Measurements from ENCODE around the gene LITAF. TPM values are rescaled to one million over a fixed set of nuclear protein-coding genes. Genes with fewer than 3 reads are reported as not detected.

The LITAF gene
- polyA plus RNA-seq, 1 of the 3 experiments (the other 2 are of a cell fraction), result 45.7 TPM

GRCh38 chr16:11588321-11589197 is 1.8 kb upstream of the LITAF start (continued):
- TF ChIP-seq, protein P1, sequence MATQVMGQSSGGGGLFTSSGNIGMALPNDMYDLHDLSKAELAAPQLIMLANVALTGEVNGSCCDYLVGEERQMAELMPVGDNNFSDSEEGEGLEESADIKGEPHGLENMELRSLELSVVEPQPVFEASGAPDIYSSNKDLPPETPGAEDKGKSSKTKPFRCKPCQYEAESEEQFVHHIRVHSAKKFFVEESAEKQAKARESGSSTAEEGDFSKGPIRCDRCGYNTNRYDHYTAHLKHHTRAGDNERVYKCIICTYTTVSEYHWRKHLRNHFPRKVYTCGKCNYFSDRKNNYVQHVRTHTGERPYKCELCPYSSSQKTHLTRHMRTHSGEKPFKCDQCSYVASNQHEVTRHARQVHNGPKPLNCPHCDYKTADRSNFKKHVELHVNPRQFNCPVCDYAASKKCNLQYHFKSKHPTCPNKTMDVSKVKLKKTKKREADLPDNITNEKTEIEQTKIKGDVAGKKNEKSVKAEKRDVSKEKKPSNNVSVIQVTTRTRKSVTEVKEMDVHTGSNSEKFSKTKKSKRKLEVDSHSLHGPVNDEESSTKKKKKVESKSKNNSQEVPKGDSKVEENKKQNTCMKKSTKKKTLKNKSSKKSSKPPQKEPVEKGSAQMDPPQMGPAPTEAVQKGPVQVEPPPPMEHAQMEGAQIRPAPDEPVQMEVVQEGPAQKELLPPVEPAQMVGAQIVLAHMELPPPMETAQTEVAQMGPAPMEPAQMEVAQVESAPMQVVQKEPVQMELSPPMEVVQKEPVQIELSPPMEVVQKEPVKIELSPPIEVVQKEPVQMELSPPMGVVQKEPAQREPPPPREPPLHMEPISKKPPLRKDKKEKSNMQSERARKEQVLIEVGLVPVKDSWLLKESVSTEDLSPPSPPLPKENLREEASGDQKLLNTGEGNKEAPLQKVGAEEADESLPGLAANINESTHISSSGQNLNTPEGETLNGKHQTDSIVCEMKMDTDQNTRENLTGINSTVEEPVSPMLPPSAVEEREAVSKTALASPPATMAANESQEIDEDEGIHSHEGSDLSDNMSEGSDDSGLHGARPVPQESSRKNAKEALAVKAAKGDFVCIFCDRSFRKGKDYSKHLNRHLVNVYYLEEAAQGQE (IDR thresholded peaks at IDR 0.05; ENCODE audit: low read depth, low read length), result no peak
- TF ChIP-seq SMC3 (IDR thresholded peaks at IDR 0.05; ENCODE audit: low read depth, low read length) (no peak), TAF1 (IDR thresholded peaks at IDR 0.05; ENCODE audit: borderline replicate concordance, low read depth, low read length) (no peak), FOXM1 (IDR thresholded peaks at IDR 0.05; ENCODE audit: low read depth) (no peak), GATA2 (CRISPR knock-in tag; IDR thresholded peaks at IDR 0.05) (no peak)
- TF ChIP-seq, protein P2, sequence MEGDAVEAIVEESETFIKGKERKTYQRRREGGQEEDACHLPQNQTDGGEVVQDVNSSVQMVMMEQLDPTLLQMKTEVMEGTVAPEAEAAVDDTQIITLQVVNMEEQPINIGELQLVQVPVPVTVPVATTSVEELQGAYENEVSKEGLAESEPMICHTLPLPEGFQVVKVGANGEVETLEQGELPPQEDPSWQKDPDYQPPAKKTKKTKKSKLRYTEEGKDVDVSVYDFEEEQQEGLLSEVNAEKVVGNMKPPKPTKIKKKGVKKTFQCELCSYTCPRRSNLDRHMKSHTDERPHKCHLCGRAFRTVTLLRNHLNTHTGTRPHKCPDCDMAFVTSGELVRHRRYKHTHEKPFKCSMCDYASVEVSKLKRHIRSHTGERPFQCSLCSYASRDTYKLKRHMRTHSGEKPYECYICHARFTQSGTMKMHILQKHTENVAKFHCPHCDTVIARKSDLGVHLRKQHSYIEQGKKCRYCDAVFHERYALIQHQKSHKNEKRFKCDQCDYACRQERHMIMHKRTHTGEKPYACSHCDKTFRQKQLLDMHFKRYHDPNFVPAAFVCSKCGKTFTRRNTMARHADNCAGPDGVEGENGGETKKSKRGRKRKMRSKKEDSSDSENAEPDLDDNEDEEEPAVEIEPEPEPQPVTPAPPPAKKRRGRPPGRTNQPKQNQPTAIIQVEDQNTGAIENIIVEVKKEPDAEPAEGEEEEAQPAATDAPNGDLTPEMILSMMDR (IDR thresholded peaks at IDR 0.05), result no peak

DNA sequence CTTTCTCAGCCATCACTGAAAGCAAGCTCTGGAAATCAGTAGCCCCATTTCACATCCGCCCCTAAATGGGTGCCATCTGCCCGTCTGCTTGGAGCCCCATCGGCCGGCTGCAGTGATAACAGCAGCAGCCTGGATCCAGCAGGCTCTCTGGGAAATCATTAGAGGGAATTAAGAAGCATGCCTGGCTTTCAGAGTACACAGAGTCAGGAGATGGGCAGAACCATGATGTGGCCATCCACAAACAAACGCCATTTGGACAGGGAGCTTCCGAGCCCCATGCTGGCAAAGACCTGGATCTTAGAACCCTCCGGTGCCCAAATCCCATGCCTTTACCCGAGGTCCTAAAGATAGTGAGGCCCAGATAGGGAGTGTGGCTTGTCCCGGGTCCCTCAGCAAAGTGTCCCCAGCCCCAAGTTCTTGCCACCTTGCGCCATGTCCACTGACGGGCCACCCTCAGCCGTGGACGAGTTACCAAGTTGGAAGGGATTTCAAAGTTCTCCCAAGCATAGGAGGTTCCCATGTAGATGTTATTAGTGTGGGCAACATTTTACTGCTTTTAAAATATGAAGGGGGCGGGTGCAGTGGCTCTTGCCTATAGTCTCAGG is 1.0 kb upstream of the LITAF start:
- Histone ChIP-seq H3F3A (replicated peaks; ENCODE audit: insufficient read depth) (peaks cover 3% of the 10 kb centered on the region), H4K20me1 (ENCODE audit: insufficient read depth) (no peaks in the 10 kb centered on the region), H2AFZ (ENCODE audit: low read depth) (peak overlapping the region; percentile 99), H3K9ac (peak overlapping the region; percentile 85), H3K4me1 (ENCODE audit: control insufficient read depth in 1 of 2, insufficient read depth in 2 of 2, low read depth in 1 of 2, low read length in 1 of 2) (peaks cover 0 to 19% of the 10 kb centered on the region in 2 experiments; a peak in 1 of 4 replicates), H3K4me2 (peak overlapping the region; percentile 98), H3K27me3 (ENCODE audit: insufficient read depth) (no peaks in the 10 kb centered on the region), H3K79me2 (ENCODE audit: insufficient read depth) (peaks cover 41% of the 10 kb centered on the region; the same call in 1 of the 2 replicates), H3K4me3 (ENCODE audit: low read depth in 2 of 2, low read length in 1 of 2) (peak overlapping the region; percentile 69 to 93), H3K9me2 (no peaks in the 10 kb centered on the region), H3K27ac (ENCODE audit: low read depth in 2 of 2, low read length in 1 of 2) (peak overlapping the region; percentile 50 to 95; a peak in 3 of 4 replicates), H3K9me3 (no peaks in the 10 kb centered on the region), H3K36me3 (replicated peaks in 1 of 2; ENCODE audit: control insufficient read depth in 1 of 2, insufficient read depth in 2 of 2, low read length in 1 of 2) (no peaks in the 10 kb centered on the region)
- peak; percentile 84 for DNase-seq
- CTCF ChIA-PET, result interaction anchor here (0.7 to 2.3 kb wide), 12 partner anchors 12 to 630 kb away, joined by 3 to 13 read pairs (median 4); no protein-coding TSS in a partner anchor
- WGBS (ENCODE audit: low lambda C conversion rate), result 50% methylated on average over 7 of the region's 14 CpGs
- POLR2A ChIA-PET, result interaction anchor here (1.0 to 2.2 kb wide), 6 partner anchors 16 to 177 kb away, joined by 3 to 13 read pairs (median 4); no protein-coding TSS in a partner anchor
- TF ChIP-seq FOXJ3 (CRISPR knock-in tag; IDR thresholded peaks at IDR 0.05), result no peak; the same call in 1 of the 2 replicates
- peak; percentile 40 for TF ChIP-seq RAD21 (IDR thresholded peaks at IDR 0.05; ENCODE audit: low read length)
- TF ChIP-seq RXRA (IDR thresholded peaks at IDR 0.05; ENCODE audit: borderline replicate concordance, low read depth), result no peak
- TF ChIP-seq CHD2 (IDR thresholded peaks at IDR 0.05; ENCODE audit: low read length, partially characterized antibody), result peak; percentile 29
- TF ChIP-seq EZH2phosphoT487 (IDR thresholded peaks at IDR 0.05; ENCODE audit: borderline replicate concordance, low read depth), result no peak
- TF ChIP-seq, protein P3, sequence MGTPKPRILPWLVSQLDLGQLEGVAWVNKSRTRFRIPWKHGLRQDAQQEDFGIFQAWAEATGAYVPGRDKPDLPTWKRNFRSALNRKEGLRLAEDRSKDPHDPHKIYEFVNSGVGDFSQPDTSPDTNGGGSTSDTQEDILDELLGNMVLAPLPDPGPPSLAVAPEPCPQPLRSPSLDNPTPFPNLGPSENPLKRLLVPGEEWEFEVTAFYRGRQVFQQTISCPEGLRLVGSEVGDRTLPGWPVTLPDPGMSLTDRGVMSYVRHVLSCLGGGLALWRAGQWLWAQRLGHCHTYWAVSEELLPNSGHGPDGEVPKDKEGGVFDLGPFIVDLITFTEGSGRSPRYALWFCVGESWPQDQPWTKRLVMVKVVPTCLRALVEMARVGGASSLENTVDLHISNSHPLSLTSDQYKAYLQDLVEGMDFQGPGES (IDR thresholded peaks at IDR 0.05; ENCODE audit: low read depth, low read length), result no peak
- no peak for TF ChIP-seq SMC3 (IDR thresholded peaks at IDR 0.05; ENCODE audit: low read depth, low read length)
- no peak for TF ChIP-seq FOXM1 (IDR thresholded peaks at IDR 0.05; ENCODE audit: low read depth)
- no peak for TF ChIP-seq SIN3A (IDR thresholded peaks at IDR 0.05; ENCODE audit: borderline replicate concordance, low read depth, low read length)
- TF ChIP-seq TAF1 (IDR thresholded peaks at IDR 0.05; ENCODE audit: borderline replicate concordance, low read depth, low read length), result no peak
- TF ChIP-seq POLR2AphosphoS5 (IDR thresholded peaks at IDR 0.05; ENCODE audit: low read depth, low read length), result no peak
- TF ChIP-seq, protein P1 (IDR thresholded peaks at IDR 0.05; ENCODE audit: low read depth, low read length), result no peak
- TF ChIP-seq GATA2 (CRISPR knock-in tag; IDR thresholded peaks at IDR 0.05), result 0 out of 2 replicates have a peak, but pooled peaks have one; percentile 43

Data from SK-N-SH (cell line).